ENCODE data around the gene FKBP8. TPM values are rescaled to one million over a fixed set of nuclear protein-coding genes. Genes with fewer than 3 reads are reported as not detected.
A peak's percentile ranks its signal among the peaks of the same experiment; 100 is the strongest.
"Not testable (repeated sequence)": the region's sequence is repeated elsewhere in the genome, so short reads cannot be mapped to it uniquely, and the experiment has no call there.

Gene FKBP8
- polyA plus RNA-seq, 4 donors = 143 to 225 (median 150) TPM

DNA sequence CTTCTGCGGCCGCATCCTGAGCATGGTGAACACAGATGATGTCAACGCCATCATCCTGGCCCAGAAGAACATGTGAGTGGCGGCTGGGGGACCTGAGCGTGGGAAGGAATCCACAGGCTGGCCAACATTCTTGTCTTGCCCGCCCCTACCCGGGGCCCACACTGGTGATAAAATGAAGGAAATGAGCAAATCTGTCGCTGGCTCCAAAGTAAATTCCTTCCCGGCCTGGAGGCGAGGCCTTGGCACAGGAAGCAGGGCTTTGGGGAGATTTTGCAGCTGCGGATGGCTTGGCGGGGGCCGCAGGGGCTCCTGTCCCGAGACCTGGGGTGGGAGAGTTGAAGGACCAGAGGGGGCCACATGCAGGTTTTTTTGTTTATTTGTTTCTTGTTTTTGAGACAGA, 18.7 kb upstream of the FKBP8 start:
- DNase-seq (ENCODE audit: low read depth in 4 of 4, low spot score in 3 of 4) = no peak

- no peak for DNase-seq (ENCODE audit: low read depth in 4 of 4, low spot score in 3 of 4)
Observed at GRCh38 chr19:18559685-18560084, 16.3 kb upstream of the FKBP8 start.

- no peak for DNase-seq (ENCODE audit: low read depth in 4 of 4, low spot score in 3 of 4)
Observed at GRCh38 chr19:18558604-18559003, 15.2 kb upstream of the FKBP8 start.

DNA sequence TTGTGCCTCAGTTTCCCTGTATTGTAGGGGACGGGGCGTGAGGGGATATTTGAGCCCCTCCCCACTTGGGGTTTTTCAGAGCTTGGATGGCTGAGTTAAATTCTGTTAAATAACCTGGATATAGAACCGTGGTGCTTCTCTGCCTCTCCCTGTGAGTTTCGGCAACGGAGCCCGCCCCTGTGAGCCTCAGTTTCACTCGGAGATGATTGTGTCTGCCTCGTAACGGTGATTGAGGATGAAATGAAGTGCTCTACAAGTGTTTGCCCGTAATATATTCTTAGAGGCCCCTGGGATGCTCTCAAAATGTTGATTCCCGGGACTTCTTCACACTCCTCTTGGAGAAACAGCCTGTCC, 14.8 kb upstream of the FKBP8 start:
- DNase-seq (ENCODE audit: low read depth in 4 of 4, low spot score in 3 of 4) = no peak

- peak; percentile 86 to 94 (median 90) for DNase-seq (ENCODE audit: low read depth in 4 of 4, low spot score in 3 of 4)
Observed at GRCh38 chr19:18557411-18558201, 14.2 kb upstream of the FKBP8 start, which contains the start of gene KXD1. KXD1 (plus strand) TSS chr19:18557870; CDS start chr19:18562057, 4,187 bp downstream.

DNA sequence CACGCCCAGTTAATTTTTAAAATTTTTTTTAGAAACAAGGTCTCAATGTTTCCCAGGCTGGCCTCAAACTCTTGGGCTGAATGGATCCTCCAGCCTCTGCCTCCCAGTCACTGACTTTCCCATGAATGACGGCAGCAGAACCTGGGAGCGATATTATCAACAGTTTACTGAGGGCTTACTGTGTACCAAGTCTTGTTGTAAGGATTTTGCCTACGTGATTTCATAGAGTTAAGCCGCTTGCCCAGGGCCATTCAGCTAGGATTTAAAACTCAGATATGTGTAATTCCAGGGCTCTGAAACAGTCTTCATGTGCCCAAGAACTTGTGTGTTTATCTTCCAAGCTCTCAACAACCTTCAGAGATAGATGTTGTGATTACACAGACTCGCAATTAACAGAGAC, 8.3 kb upstream of the FKBP8 start:
- DNase-seq (ENCODE audit: low read depth in 4 of 4, low spot score in 3 of 4) = no peak

DNA sequence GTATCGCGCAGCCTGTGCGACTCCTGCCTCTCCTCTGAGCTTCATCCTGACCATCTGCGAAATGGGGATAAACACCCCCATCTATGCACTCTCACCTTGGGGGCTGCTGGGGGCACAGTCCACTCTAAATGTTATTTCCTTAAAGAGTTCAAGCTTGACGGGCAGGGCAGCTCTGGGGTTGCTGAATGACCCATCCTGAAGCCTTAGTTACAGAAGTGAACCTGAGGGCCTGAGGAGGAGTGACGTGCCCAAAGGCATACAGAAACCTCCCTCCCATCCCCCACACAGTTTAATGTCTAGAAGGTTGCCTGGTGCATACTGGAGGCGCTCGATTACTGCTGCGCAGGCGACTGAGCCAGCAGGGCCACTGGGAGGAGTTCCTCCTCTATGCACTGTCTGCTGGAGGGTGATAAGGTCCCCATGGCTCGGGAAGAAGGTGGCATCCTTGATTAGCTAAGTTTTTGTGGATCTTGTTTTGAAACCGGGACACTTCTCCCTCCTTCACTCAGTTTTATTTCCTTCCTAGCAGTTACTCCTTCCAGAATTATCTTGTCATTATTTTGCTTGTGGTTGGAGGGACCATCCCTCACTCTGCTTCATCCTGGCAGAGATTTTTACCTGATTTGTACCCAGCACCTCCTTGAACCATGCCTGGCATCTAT, 572 bp upstream of the FKBP8 start:
- DNase-seq (ENCODE audit: low read depth in 4 of 4, low spot score in 3 of 4) = no peak

GRCh38 chr19:18541992-18542940, 1.1 kb downstream of the FKBP8 start:
- no peak for DNase-seq (ENCODE audit: low read depth in 4 of 4, low spot score in 3 of 4)

- no peak for DNase-seq (ENCODE audit: low read depth in 4 of 4, low spot score in 3 of 4)
Observed at GRCh38 chr19:18541258-18541991, 1.9 kb downstream of the FKBP8 start.

GRCh38 chr19:18540200-18540599, 3.2 kb downstream of the FKBP8 start:
- not testable (repeated sequence) for DNase-seq (ENCODE audit: low read depth in 4 of 4, low spot score in 3 of 4)

DNA sequence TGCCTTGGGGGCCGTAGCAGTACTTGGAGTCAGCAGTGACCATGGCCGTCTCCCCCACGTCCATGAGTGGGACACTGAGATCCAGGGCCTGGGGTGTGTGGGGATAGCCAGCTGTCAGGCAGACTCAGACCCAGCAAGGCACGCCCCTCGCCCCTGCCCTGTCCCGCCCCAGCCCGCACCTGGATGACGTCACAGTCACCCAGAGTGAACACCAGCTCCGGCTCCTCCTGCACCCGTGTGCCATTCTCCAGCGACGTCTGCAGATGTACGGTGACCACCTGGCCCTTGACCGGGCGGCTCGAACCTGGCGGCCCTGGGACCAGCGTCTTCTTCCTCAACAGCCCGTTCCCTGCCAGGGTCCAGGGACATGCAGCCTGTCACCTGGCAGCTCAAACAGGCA, 4.0 kb downstream of the FKBP8 start:
- DNase-seq (ENCODE audit: low read depth in 4 of 4, low spot score in 3 of 4) = no peak

- no peak for DNase-seq (ENCODE audit: low read depth in 4 of 4, low spot score in 3 of 4)
Observed at GRCh38 chr19:18538115-18538514, 5.3 kb downstream of the FKBP8 start.

- no peak for DNase-seq (ENCODE audit: low read depth in 4 of 4, low spot score in 3 of 4)
Observed at GRCh38 chr19:18537431-18537830, 5.9 kb downstream of the FKBP8 start.

DNA sequence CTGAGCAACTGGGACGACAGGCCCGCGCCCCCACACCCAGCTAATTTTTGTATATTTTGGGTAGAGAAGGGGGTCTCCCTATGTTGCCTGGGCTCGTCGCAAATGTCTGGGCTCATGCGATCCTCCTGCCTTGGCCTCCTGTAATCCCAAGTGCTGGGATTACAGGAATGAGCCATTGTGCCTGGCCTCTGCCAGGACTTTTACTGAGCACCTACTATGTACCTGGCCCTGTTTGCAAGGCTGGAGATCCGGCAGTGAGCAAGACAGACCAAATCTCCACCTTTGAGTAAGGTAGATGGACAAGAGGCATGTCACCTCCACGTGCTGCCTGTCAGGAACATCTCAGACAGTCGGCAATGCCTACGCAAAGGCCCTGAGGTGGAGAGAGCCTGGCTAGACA, 6.9 kb downstream of the FKBP8 start:
- no peak for DNase-seq (ENCODE audit: low read depth in 4 of 4, low spot score in 3 of 4)

DNA sequence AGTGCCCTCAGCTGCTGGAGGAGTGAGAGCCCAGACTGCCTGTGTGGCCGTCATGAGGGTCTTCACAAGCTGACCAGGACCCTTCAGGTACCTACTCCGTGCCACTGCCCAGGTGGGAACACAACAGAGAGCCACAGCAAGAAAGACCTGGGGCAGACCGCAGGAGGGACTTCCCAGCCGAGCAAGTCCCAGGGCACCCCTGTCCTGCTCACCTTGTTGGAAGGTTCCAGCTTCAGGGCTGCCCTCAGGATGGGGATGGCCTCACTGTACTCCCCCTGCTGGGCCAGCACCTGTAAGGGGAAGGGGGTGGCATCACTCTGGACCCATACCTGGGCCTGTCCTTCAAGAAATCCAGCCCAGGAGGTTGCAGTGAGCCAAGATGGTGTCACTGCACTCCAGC, 10.3 kb downstream of the FKBP8 start:
- DNase-seq (ENCODE audit: low read depth in 4 of 4, low spot score in 3 of 4) = no peak

GRCh38 chr19:18532168-18532890, 11.0 kb downstream of the FKBP8 start:
- DNase-seq (ENCODE audit: low read depth in 4 of 4, low spot score in 3 of 4) = no peak

- DNase-seq (ENCODE audit: low read depth in 4 of 4, low spot score in 3 of 4) = no peak
Observed at GRCh38 chr19:18531485-18531884, 11.9 kb downstream of the FKBP8 start.

DNA sequence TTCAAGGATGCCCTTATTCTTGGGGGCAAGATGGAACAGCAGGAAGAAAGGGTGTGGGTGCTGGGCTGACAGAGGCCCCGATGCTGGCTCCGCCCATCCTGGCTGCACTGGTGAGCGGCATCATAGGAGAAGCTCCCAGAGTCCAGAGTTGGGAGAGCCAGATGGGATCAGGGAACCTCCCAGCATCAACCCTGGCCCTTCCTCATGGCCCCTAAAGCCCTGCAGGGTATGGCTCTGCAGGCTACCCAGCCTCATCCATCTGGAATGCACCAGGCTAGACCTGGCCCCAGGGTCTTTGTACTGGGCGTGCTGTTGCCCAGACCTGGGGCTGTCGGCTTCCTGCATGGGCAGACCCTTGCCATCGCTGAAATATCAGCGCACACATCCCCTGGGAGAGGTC, 13.6 kb downstream of the FKBP8 start:
- DNase-seq (ENCODE audit: low read depth in 4 of 4, low spot score in 3 of 4) = no peak

- no peak for DNase-seq (ENCODE audit: low read depth in 4 of 4, low spot score in 3 of 4)
Observed at GRCh38 chr19:18526316-18526715, 17.1 kb downstream of the FKBP8 start.

DNA sequence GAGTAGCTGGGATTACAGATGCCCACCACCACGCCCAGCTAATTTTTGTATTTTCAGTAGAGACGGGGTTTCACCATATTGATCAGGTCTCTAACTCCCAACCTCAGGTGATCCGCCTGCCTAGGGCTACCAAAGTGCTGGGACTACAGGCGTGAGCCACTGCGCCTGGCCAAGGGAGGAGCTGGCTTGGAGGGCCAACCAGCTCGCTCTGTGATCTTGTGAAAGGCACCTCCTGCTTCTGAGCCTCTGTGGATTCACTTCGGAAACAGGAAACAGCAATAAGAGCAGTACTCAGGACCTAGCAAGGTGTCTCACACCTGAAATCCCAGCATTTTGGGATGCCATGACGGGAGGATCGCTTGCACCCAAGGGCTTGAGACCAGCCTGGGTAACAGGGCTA, 19.5 kb downstream of the FKBP8 start:
- no peak for DNase-seq (ENCODE audit: low read depth in 4 of 4, low spot score in 3 of 4)
